Suprapubic skin (tissue), 4 donors: ENCODE measurements around the gene KLHL29. TPM values are rescaled to one million over a fixed set of nuclear protein-coding genes. Genes with fewer than 3 reads are reported as not detected.
A peak's percentile ranks its signal among the peaks of the same experiment; 100 is the strongest.

Source experiments
- DNase-seq, 2 donors: peaks; one replicate each; pipeline ENCODE4 v3.0.0-alpha.2; 2019; ENCODE audit warnings: low spot score in 2 of 2
- H3K27ac ChIP-seq: fragments of 200-600 bp; sonication (generic); one replicate; pipeline ENCODE4 v1.5.1; 2019
- H3K27me3 ChIP-seq: fragments of 200-600 bp; sonication (generic); one replicate; pipeline ENCODE4 v1.5.1; 2019
- H3K36me3 ChIP-seq: fragments of 200-600 bp; sonication (generic); one replicate; pipeline ENCODE4 v1.5.1; 2019
- H3K4me1 ChIP-seq: fragments of 200-600 bp; sonication (generic); one replicate; pipeline ENCODE4 v1.5.1; 2019
- H3K4me3 ChIP-seq: fragments of 200-600 bp; sonication (generic); one replicate; pipeline ENCODE4 v1.5.1; 2019; ENCODE audit warnings: mild to moderate bottlenecking
- H3K9me3 ChIP-seq: fragments of 200-600 bp; sonication (generic); one replicate; pipeline ENCODE4 v1.5.1; 2019
- CTCF ChIP-seq, 2 donors: fragments of 200-600 bp in 1 of 2; fragments of 450-650 bp in 1 of 2; sonication (generic) in 1 of 2; IDR thresholded peaks; one replicate each; pipeline ENCODE4 v1.5.1; 2016 to 2019; ENCODE audit warnings: antibody characterized with exemption in 2 of 2, mild to moderate bottlenecking in 1 of 2, moderate library complexity in 1 of 2
- EP300 ChIP-seq: sonication (generic); formaldehyde crosslinking; IDR thresholded peaks from one replicate; pipeline ENCODE4 v1.6.1; 2017; ENCODE audit warnings: antibody characterized with exemption
- POLR2A ChIP-seq, 2 donors: fragments of 450-650 bp; IDR thresholded peaks; one replicate each; pipeline ENCODE4 v1.6.1; 2017; ENCODE audit warnings: antibody characterized with exemption in 2 of 2, mild to moderate bottlenecking in 2 of 2, moderate library complexity in 2 of 2
- POLR2AphosphoS5 ChIP-seq, 3 donors: sonication (generic); formaldehyde crosslinking; IDR thresholded peaks; one replicate each; pipeline ENCODE4 v1.6.1; 2017; ENCODE audit warnings: antibody characterized with exemption in 3 of 3
- WGBS: methylation state at CpG from one replicate; pipeline ENCODE4 v1.1.5; 2018; 5-methylcytosine and 5-hydroxymethylcytosine counted together
- total RNA-seq, 4 donors: library from RNA; depleted of rRNA; stranded (reverse); fragments of >200 nt; gene quantifications; one replicate each; pipeline ENCODE4 v1.1.0, GENCODE V29; 2016

The KLHL29 gene
- total RNA-seq, 4 donors from 2014 or later, result 17.1 to 30.8 (median 20.7) TPM

GRCh38 chr2:23412556-23413155, 27.7 kb downstream of the KLHL29 start:
- Histone ChIP-seq H3K36me3 (no peaks in the 10 kb centered on the region), H3K4me1 (peaks cover 13% of the 10 kb centered on the region), H3K4me3 (no peak overlapping the region), H3K9me3 (no peaks in the 10 kb centered on the region), H3K27ac (no peak overlapping the region), H3K27me3 (no peaks in the 10 kb centered on the region)
- 84% methylated on average over 11 of the region's 11 CpGs for WGBS
- TF ChIP-seq POLR2AphosphoS5 (IDR thresholded peaks at IDR 0.05), result no peak
- TF ChIP-seq EP300, result no peak
- no peak for TF ChIP-seq CTCF (IDR thresholded peaks at IDR 0.05)
- TF ChIP-seq POLR2A (IDR thresholded peaks at IDR 0.05), result no peak
- DNase-seq, result no peak

GRCh38 chr2:23413641-23414040, 28.7 kb downstream of the KLHL29 start:
- Histone ChIP-seq H3K9me3 (no peaks in the 10 kb centered on the region), H3K36me3 (no peaks in the 10 kb centered on the region), H3K4me1 (peaks cover 13% of the 10 kb centered on the region), H3K27ac (no peak overlapping the region), H3K4me3 (no peak overlapping the region), H3K27me3 (no peaks in the 10 kb centered on the region)
- TF ChIP-seq POLR2A (IDR thresholded peaks at IDR 0.05) (no peak), POLR2AphosphoS5 (IDR thresholded peaks at IDR 0.05) (no peak), CTCF (IDR thresholded peaks at IDR 0.05) (no peak), EP300 (no peak)
- no peak for DNase-seq
- 85% methylated on average over 8 of the region's 8 CpGs for WGBS

- peaks cover 13% of the 10 kb centered on the region for H3K4me1 ChIP-seq
- no peaks in the 10 kb centered on the region for H3K27me3 ChIP-seq
- WGBS, result 90% methylated on average over 8 of the region's 8 CpGs
- no peaks in the 10 kb centered on the region for H3K9me3 ChIP-seq
- DNase-seq, result no peak
- H3K4me3 ChIP-seq, result no peak overlapping the region
- H3K27ac ChIP-seq, result no peak overlapping the region
- no peaks in the 10 kb centered on the region for H3K36me3 ChIP-seq
- TF ChIP-seq POLR2AphosphoS5 (IDR thresholded peaks at IDR 0.05) (no peak), EP300 (no peak), POLR2A (IDR thresholded peaks at IDR 0.05) (no peak), CTCF (IDR thresholded peaks at IDR 0.05) (no peak)
Observed at GRCh38 chr2:23414106-23414505, 29.1 kb downstream of the KLHL29 start.

GRCh38 chr2:23414871-23415270, 29.9 kb downstream of the KLHL29 start:
- H3K27me3 ChIP-seq, result no peaks in the 10 kb centered on the region
- H3K4me3 ChIP-seq, result no peak overlapping the region
- H3K9me3 ChIP-seq, result no peaks in the 10 kb centered on the region
- H3K4me1 ChIP-seq, result peaks cover 16% of the 10 kb centered on the region
- H3K36me3 ChIP-seq, result no peaks in the 10 kb centered on the region
- no peak for DNase-seq
- H3K27ac ChIP-seq, result no peak overlapping the region
- WGBS, result 95% methylated on average over 3 of the region's 4 CpGs
- TF ChIP-seq POLR2A (IDR thresholded peaks at IDR 0.05) (no peak), CTCF (IDR thresholded peaks at IDR 0.05) (peak in 1 of 2 donors; percentile 6)

- H3K9me3 ChIP-seq, result no peaks in the 10 kb centered on the region
- TF ChIP-seq POLR2A (IDR thresholded peaks at IDR 0.05) (no peak), POLR2AphosphoS5 (IDR thresholded peaks at IDR 0.05) (no peak), EP300 (no peak), CTCF (IDR thresholded peaks at IDR 0.05) (no peak)
- no peak for DNase-seq
- no peaks in the 10 kb centered on the region for H3K36me3 ChIP-seq
- WGBS, result 85% methylated on average over 12 of the region's 12 CpGs
- H3K27me3 ChIP-seq, result no peaks in the 10 kb centered on the region
- H3K27ac ChIP-seq, result no peak overlapping the region
- H3K4me1 ChIP-seq, result peaks cover 7% of the 10 kb centered on the region
- H3K4me3 ChIP-seq, result no peak overlapping the region
Observed at GRCh38 chr2:23417310-23417709, 32.3 kb downstream of the KLHL29 start.
